Natural killer cell (primary cell): ENCODE data around the gene FNTB. TPM values are rescaled to one million over a fixed set of nuclear protein-coding genes. Genes with fewer than 3 reads are reported as not detected.

Experiments used
- ATAC-seq, 3 donors: fragments of 150-1000 bp in 2 of 3; fragments of 200-7000 bp in 1 of 3; cut with Tn5 transposase; 1 replicate in 1 of 3; 2 replicates in 2 of 3; pipeline ENCODE4 v1.10.0; 2021; ENCODE audit warnings: mild to moderate bottlenecking in 2 of 3, moderate library complexity in 2 of 3
- DNase-seq, 2 donors: peaks; one replicate each; pipeline versions ENCODE4 v3.0.0 to v3.0.0-alpha.2; 2013 to 2021; ENCODE audit warnings: mixed read lengths in 1 of 2
- H3K27ac ChIP-seq: one replicate; pipeline ENCODE4 v1.5.1; 2013; ENCODE audit warnings: mild to moderate bottlenecking, low read length
- H3K27me3 ChIP-seq: one replicate; pipeline ENCODE4 v1.6.1; 2013; ENCODE audit warnings: low read length; ENCODE audit not compliant: control insufficient read depth, insufficient read depth
- H3K36me3 ChIP-seq: one replicate; pipeline ENCODE4 v1.6.1; 2013; ENCODE audit warnings: low read length; ENCODE audit not compliant: control insufficient read depth, insufficient read depth
- H3K4me1 ChIP-seq: one replicate; pipeline ENCODE4 v1.6.1; 2013; ENCODE audit warnings: low read length; ENCODE audit not compliant: control insufficient read depth, insufficient read depth
- H3K4me3 ChIP-seq: one replicate; pipeline ENCODE4 v1.5.1; 2013; ENCODE audit warnings: low read length
- H3K9me3 ChIP-seq: one replicate; pipeline ENCODE4 v1.6.1; 2013; ENCODE audit warnings: low read length; ENCODE audit not compliant: control insufficient read depth, insufficient read depth
- H3K27ac Mint-ChIP-seq, 2 donors: one replicate each; pipeline ENCODE4 v1.8.0; 2022; ENCODE audit warnings: mild to moderate bottlenecking in 2 of 2, mixed read lengths in 2 of 2, moderate library complexity in 1 of 2
- H3K27me3 Mint-ChIP-seq, 2 donors: one replicate each; pipeline ENCODE4 v1.8.0; 2022; ENCODE audit warnings: low read depth in 2 of 2, mixed read lengths in 2 of 2
- H3K36me3 Mint-ChIP-seq: one replicate; pipeline ENCODE4 v1.8.0; 2022; ENCODE audit warnings: mixed read lengths
- H3K4me1 Mint-ChIP-seq, 2 donors: one replicate each; pipeline ENCODE4 v1.8.0; 2022; ENCODE audit warnings: mixed read lengths in 2 of 2
- H3K4me3 Mint-ChIP-seq: one replicate; pipeline ENCODE4 v1.8.0; 2022; ENCODE audit warnings: mild to moderate bottlenecking, moderate library complexity, mixed read lengths
- H3K9me3 Mint-ChIP-seq, 2 donors: one replicate each; pipeline ENCODE4 v1.8.0; 2022; ENCODE audit warnings: mixed read lengths in 2 of 2
- WGBS: methylation state at CpG from one replicate; pipeline ENCODE4 v1.1.7; 2013; ENCODE audit warnings: missing lambda C conversion rate; ENCODE audit not compliant: insufficient coverage; 5-methylcytosine and 5-hydroxymethylcytosine counted together
- intact Hi-C: fragments of 100-400 bp; cut with micrococcal nuclease; formaldehyde crosslinking; loops from one replicate; pipeline ENCODE4 v1.14.2; 2022
- total RNA-seq, 4 donors: library from RNA; stranded (reverse); fragments of 120-200 nt in 1 of 4; gene quantifications; one replicate each; pipeline versions ENCODE4 v1.2.3 to v1.2.4, GENCODE V29; 2013 to 2022
- TF ChIP-seq, protein P1 (sequence below): fragments of 200-600 bp; IDR thresholded peaks from one replicate; pipeline ENCODE4 v1.8.0; 2022; ENCODE audit warnings: antibody characterized with exemption

The FNTB gene
- total RNA-seq, 3 donors from 2014 or later (not counting 1 experiment from before 2014, with no cell fraction given): 4.0 to 8.7 (median 8.4) TPM

- Histone ChIP-seq H3K27me3 (no peaks in the 10 kb centered on the region), H3K36me3 (no peaks in the 10 kb centered on the region), H3K9me3 (no peaks in the 10 kb centered on the region), H3K27ac (no peak overlapping the region), H3K4me1 (peaks cover 18% of the 10 kb centered on the region), H3K4me3 (no peak overlapping the region)
- ATAC-seq: no peak
- intact Hi-C loops: no loop called here
- Mint-ChIP-seq H3K4me1 (peaks cover 13 to 16% of the 10 kb centered on the region in 2 donors), H3K4me3 (no peak overlapping the region), H3K9me3 (no peaks in the 10 kb centered on the region), H3K27ac (no peak overlapping the region), H3K36me3 (no peaks in the 10 kb centered on the region), H3K27me3 (no peaks in the 10 kb centered on the region)
- DNase-seq: no peak
- WGBS: 96% methylated on average over 3 of the region's 3 CpGs
- TF ChIP-seq, protein P1, sequence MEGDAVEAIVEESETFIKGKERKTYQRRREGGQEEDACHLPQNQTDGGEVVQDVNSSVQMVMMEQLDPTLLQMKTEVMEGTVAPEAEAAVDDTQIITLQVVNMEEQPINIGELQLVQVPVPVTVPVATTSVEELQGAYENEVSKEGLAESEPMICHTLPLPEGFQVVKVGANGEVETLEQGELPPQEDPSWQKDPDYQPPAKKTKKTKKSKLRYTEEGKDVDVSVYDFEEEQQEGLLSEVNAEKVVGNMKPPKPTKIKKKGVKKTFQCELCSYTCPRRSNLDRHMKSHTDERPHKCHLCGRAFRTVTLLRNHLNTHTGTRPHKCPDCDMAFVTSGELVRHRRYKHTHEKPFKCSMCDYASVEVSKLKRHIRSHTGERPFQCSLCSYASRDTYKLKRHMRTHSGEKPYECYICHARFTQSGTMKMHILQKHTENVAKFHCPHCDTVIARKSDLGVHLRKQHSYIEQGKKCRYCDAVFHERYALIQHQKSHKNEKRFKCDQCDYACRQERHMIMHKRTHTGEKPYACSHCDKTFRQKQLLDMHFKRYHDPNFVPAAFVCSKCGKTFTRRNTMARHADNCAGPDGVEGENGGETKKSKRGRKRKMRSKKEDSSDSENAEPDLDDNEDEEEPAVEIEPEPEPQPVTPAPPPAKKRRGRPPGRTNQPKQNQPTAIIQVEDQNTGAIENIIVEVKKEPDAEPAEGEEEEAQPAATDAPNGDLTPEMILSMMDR: no peak
Measured at GRCh38 chr14:64993266-64993930, 6.7 kb downstream of the FNTB start.

- no peak overlapping the region for H3K27ac ChIP-seq
- TF ChIP-seq, protein P1: no peak
Measured at GRCh38 chr14:64994540-64994939, 7.8 kb downstream of the FNTB start.

DNA sequence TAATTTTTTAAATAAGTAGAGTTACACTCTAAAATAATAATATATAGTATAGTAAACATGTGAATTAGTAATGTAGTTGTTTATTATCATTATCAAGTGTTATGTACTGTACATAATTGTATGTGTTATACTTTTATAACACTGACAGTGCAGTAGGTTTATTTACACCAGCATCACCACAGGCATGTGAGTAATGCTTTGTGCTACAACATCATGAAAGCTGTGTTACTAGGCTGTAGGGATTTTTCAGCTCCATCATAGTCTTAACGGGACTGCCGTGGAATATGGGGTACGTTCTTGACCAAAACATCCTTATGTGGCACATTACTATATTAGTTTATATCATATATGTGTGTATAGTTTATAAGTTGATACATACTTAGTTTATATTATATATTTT lies 8.6 kb downstream of the FNTB start:
- peaks cover 6 to 7% of the 10 kb centered on the region in 2 donors for H3K4me1 Mint-ChIP-seq
- H3K27me3 Mint-ChIP-seq: no peaks in the 10 kb centered on the region
- DNase-seq (no peak), ATAC-seq (no peak)
- no CpG with 5 or more reads among the region's 3 CpGs for WGBS
- no peaks in the 10 kb centered on the region for H3K9me3 Mint-ChIP-seq
- H3K4me3 Mint-ChIP-seq: no peak overlapping the region
- TF ChIP-seq, protein P1: no peak
- H3K27me3 ChIP-seq: no peaks in the 10 kb centered on the region
- no peak overlapping the region for H3K27ac Mint-ChIP-seq
- H3K36me3 Mint-ChIP-seq: no peaks in the 10 kb centered on the region
- no peak overlapping the region for H3K27ac ChIP-seq
- intact Hi-C loops: no loop called here
- H3K36me3 ChIP-seq: no peaks in the 10 kb centered on the region
- peaks cover 9% of the 10 kb centered on the region for H3K4me1 ChIP-seq
- H3K4me3 ChIP-seq: no peak overlapping the region
- H3K9me3 ChIP-seq: no peaks in the 10 kb centered on the region

More at GRCh38 chr14:64994540-64994939, 7.8 kb downstream of the FNTB start:
- H3K27ac Mint-ChIP-seq: no peak overlapping the region
- no peaks in the 10 kb centered on the region for H3K36me3 ChIP-seq
- intact Hi-C loops: no loop called here
- H3K4me3 ChIP-seq: no peak overlapping the region
- 100% methylated on average over 1 of the region's 2 CpGs for WGBS
- no peak for ATAC-seq
- no peaks in the 10 kb centered on the region for H3K9me3 ChIP-seq
- H3K9me3 Mint-ChIP-seq: no peaks in the 10 kb centered on the region
- H3K27me3 Mint-ChIP-seq: no peaks in the 10 kb centered on the region
- H3K4me1 Mint-ChIP-seq: peaks cover 13 to 14% of the 10 kb centered on the region in 2 donors
- H3K4me1 ChIP-seq: peaks cover 17% of the 10 kb centered on the region
- no peaks in the 10 kb centered on the region for H3K36me3 Mint-ChIP-seq
- H3K4me3 Mint-ChIP-seq: no peak overlapping the region
- no peaks in the 10 kb centered on the region for H3K27me3 ChIP-seq
- DNase-seq: no peak
